Stimulated activated CD4-positive, alpha-beta T cell treated with anti-CD3 and anti-CD28 coated beads, Interleukin-1b, Interleukin-23, amount 100 ng/mL, for 4 hours (primary cell): ENCODE results near the gene PLCXD3.
"Not testable (repeated sequence)": the region's sequence is repeated elsewhere in the genome, so short reads cannot be mapped to it uniquely, and the experiment has no call there.

Experiments
- DNase-seq, 2 donors: peaks; one replicate each; pipeline ENCODE4 v3.0.0-alpha.2; 2020; ENCODE audit warnings: low read depth in 2 of 2

The PLCXD3 gene

GRCh38 chr5:41347569-41347968 is 162.8 kb downstream of the PLCXD3 start:
- DNase-seq: no peak

GRCh38 chr5:41346609-41347008 is 163.8 kb downstream of the PLCXD3 start:
- no peak for DNase-seq

GRCh38 chr5:41345295-41345694 is 165.1 kb downstream of the PLCXD3 start:
- DNase-seq: no peak

- DNase-seq: no peak
Observed at GRCh38 chr5:41339339-41339738, 171.1 kb downstream of the PLCXD3 start.

- no peak for DNase-seq
Observed at GRCh38 chr5:41338136-41338675, 172.2 kb downstream of the PLCXD3 start.

GRCh38 chr5:41337724-41338123 is 172.7 kb downstream of the PLCXD3 start:
- DNase-seq: no peak

- DNase-seq: no peak
Observed at GRCh38 chr5:41337216-41337615, 173.2 kb downstream of the PLCXD3 start.

GRCh38 chr5:41336471-41336870 is 173.9 kb downstream of the PLCXD3 start:
- no peak for DNase-seq

GRCh38 chr5:41335596-41336181 is 174.7 kb downstream of the PLCXD3 start:
- DNase-seq: no peak

- no peak for DNase-seq
Observed at GRCh38 chr5:41334758-41335157, 175.6 kb downstream of the PLCXD3 start.

GRCh38 chr5:41334221-41334620 is 176.2 kb downstream of the PLCXD3 start:
- DNase-seq: no peak

- no peak for DNase-seq
Observed at GRCh38 chr5:41325074-41325473, 185.3 kb downstream of the PLCXD3 start.

GRCh38 chr5:41322826-41323225 is 187.6 kb downstream of the PLCXD3 start:
- not testable (repeated sequence) for DNase-seq

- no peak for DNase-seq
Observed at GRCh38 chr5:41312478-41313060, 197.8 kb downstream of the PLCXD3 start.

- DNase-seq: no peak
Observed at GRCh38 chr5:41312066-41312465, 198.3 kb downstream of the PLCXD3 start.

- no peak for DNase-seq
Observed at GRCh38 chr5:41309275-41309674, 201.1 kb downstream of the PLCXD3 start.

- no peak for DNase-seq
Observed at GRCh38 chr5:41306005-41306404, 204.4 kb downstream of the PLCXD3 start.

- no peak for DNase-seq
Observed at GRCh38 chr5:41305056-41305455, 205.3 kb downstream of the PLCXD3 start.

- no peak for DNase-seq
Observed at GRCh38 chr5:41296066-41296465, 214.3 kb downstream of the PLCXD3 start.

- no peak for DNase-seq
Observed at GRCh38 chr5:41291323-41291722, 219.1 kb downstream of the PLCXD3 start.

- no peak for DNase-seq
Observed at GRCh38 chr5:41290810-41291209, 219.6 kb downstream of the PLCXD3 start.

- DNase-seq: no peak
Observed at GRCh38 chr5:41289970-41290464, 220.4 kb downstream of the PLCXD3 start.

- DNase-seq: no peak
Observed at GRCh38 chr5:41286696-41287095, 223.7 kb downstream of the PLCXD3 start.
